Measurements from ENCODE around the gene EIF1AD.

EIF1AD gene

DNA sequence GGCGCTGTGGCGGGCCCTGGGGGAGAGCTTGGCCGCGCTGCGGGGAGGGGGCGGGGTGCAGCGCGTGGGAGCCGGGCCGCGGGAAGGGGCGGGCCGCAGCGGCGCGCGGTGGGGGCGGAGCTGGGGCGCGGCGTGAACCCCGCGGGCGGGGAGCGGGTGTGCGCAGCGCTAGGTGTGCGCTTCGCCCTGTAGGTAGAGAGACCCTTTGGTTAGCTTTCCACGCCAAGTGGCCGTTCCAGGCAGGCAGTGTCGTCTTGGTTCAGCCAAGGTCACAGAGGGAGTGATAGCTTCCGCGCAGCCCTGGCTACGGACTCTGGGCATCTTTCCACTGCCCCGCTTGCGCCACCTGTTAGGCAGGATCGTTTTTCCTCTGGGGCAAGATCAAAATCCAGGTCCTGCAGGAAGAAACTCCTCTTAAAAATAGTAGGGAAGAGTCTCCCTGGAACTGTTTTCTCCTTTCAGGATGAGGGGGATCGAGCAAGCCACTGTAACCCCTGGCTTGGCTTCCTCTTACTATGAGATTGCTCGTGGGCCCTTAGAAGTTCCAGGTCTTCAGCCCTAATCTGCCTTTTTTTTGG lies 780 bp upstream of the EIF1AD start:
- DNase-seq, result no peak

DNA sequence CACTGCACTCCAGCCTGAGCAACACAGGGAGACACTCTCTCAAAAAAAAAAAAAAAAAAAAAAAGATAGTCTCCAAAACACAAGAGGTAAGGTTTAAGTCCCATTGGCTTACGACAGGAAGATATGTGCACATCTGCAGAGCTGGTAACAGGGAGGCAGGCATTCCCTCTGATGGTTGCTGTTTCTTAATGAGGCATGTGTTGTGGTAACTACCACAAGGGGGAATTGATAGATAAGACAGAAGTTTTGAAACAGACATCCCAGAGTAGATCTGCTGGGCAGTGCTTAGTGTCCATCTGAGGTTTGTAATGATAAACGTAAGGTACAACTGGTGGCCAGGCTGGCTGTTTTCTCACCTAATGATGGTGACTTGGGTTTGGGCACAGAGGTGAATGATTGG lies 4.7 kb downstream of the EIF1AD start:
- DNase-seq, result no peak

- DNase-seq, result no peak
These were observed 9.9 kb downstream of the EIF1AD start for GRCh38 chr11:65992056-65992455.

GRCh38 chr11:65988791-65989592 lies 13.0 kb downstream of the EIF1AD start:
- DNase-seq, result peak; percentile 90

DNA sequence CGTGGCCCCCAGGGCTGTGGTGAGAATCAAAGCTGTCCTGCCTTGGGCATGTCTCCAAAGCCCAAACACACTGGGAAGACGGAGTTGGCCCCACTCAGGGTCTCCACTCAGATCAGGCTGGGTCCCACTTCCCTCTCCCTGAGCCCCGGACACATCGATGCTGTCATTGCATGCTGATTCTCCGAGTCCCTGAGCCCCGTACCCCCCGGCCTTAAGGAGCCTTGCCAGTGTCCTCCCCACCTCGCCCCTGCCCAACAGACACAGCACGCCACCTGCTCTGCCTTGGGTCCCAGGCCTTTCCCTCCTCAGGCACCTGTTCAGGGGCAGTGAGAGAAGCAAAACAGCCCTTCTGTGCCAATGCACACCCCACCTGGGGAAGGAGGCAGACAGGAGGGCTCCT lies 14.6 kb downstream of the EIF1AD start:
- no peak for DNase-seq

- DNase-seq, result no peak
These were observed 18.4 kb downstream of the EIF1AD start for GRCh38 chr11:65983589-65983987.

GRCh38 chr11:65982824-65983588 lies 19.0 kb downstream of the EIF1AD start:
- no peak for DNase-seq

DNA sequence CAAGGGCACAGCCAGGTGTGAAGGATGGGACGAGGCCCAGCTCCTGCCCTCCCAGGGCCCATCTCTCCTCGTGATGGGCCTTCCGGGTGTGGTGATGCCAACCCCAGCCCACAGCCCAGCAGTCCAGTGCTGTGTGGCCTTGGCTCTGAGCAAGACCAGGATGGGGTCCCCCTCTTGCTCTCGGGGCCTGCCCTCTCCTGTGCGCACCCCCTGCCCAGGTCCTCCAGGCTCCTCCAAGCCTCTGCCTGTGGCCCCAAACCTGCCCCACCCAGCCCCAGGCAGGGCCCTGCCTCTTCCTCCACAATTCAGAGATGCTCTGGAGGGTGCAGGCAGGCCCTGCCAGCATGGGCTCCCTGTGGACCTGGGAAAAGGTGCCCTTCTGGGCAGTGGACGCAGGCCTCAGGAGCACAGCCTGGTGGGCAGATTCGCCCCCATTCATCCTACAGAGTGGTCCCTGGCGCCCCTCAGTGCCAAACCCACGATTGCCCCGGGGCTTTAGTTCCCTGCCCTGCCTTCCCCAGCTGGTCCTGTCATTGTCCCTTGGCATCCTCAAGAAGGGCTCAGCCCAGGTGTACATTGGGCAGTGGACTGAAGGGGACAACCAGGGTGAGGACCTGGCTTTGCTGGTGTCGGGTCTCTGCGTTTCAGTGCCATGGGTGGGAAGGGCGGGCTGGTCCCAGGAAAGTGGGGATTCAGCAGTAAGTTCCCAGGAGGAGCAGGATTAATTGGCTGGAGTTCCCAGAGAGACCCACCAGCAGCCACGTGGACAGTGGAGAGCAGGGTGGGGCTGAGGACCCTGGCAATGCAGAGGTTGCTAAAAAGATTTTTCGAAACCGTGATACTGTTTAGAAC lies 19.8 kb downstream of the EIF1AD start:
- no peak for DNase-seq

DNA sequence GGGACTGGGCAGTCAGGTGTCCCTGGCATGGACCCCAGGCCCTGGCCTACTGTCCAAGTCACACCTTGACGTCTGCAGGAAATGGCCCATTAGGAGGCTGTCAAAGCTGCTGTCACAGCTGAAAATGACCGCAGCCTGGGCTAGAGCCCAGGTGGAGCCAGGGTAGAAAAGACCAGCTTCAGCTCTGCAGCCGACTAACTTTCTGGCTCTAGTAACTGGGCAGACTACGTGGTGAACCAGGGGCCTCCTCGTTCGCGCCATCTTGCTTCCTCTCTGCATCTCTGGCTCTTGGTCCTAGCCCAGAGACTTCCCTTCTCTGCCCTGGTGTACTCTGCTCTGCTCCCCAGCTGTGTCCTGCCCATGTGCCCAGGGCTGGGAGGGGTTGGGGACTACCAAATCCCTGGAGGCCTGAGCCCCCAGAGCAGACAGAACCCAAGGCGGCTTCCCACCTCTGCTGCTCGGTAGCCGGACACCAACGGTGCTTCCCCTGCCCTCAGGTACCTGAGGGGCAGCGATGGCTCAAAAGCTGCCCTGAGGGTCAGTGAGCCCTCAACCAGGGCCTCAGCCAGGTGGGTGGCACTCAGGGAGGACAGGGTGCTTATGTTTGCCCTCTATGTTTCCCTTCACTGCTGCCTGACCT lies 20.7 kb downstream of the EIF1AD start:
- DNase-seq, result no peak

DNA sequence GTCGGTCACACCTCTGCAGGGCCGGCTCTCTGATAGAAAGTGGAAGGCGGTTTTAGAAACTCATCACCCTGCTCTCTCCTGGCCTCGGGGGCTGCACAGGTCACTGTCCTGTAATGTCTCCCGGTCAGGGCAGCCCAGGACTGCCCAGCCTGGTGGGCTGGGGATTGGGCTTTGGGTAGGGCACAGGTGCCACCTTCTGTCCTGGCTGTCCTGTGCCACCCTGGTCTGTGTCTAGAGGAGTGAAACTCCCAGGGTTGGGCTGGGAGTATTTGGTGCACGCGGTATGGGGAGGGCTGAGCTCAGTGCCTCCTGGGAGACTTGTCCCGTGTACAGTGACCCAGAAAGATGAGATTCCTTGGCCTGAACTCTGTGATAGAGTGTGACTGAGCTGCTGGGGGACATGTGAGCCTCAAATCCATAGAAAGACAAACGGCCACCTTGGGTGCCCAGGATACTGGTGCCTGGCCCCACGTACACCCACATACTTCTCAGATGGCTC lies 22.6 kb downstream of the EIF1AD start:
- no peak for DNase-seq

DNA sequence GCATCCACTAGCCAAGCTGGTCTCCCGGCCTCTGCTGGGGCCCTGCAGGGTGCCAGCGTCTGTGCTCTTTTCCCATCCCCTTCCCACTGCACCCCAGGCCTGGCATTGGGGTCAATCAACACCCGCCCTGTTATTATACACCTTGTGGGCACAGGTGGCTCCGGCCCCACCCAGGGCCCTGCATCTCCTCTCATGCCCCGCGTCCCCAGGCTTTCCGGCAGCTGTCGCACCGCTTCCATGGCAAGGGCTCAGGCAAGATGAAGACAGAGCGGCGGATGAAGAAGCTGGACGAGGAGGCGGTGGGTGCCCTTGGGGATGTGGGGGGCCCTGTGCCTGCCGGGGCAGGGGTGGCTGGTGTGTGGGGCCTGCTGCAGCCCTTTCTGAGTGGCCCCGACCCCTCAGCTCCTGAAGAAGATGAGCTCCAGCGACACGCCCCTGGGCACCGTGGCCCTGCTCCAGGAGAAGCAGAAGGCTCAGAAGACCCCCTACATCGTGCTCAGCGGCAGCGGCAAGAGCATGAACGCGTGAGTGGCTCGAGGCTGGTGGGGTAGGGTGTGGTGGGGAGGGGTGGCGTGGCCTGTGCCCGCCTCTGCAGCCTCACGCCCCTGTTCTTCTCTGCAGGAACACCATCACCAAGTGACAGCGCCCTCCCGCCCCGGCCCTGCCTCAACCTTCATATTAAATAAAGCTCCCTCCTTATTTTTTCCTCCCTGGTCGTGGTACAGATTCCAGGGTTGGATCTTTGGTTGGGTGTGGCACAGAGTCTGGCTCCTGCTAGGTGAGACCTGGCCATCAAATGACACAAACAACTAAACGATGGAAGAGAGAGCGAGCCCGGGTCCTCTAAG lies 23.3 kb downstream of the EIF1AD start:
- no peak for DNase-seq

DNA sequence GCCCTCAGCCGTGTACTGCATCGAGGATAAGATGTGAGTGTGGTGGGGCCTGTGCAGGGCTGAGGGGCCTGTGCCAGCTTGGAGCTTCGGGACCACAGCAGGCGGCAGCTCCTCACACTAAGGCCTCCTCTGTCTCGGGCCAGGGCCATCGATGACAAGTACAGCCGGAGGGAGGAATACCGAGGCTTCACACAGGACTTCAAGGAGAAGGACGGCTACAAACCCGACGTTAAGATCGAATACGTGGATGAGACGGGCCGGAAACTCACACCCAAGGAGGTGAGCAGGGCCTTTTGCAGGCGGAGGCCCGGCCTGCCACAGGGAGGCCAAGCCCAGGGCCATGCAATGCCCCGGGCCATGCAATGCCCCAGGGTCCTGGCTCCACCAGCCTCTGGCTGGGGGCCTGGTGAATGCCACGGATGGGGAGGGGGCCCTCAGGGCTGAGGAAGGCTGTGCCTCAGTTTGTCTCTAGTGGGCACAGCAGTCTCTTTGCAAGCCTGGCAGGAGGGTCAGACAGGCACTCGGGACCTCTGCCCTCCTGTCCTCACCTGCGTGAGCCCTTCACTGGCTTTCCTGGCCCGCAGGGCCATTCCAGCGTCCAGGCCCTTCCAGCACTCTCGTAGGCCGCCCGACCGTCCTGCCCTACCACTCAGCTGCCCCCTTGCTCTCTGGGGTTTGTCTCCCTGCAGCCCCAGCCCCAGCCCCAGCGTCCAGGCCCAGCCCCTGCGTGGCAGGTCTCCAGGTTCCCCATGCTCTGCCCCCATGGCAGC lies 24.2 kb downstream of the EIF1AD start:
- no peak for DNase-seq

DNA sequence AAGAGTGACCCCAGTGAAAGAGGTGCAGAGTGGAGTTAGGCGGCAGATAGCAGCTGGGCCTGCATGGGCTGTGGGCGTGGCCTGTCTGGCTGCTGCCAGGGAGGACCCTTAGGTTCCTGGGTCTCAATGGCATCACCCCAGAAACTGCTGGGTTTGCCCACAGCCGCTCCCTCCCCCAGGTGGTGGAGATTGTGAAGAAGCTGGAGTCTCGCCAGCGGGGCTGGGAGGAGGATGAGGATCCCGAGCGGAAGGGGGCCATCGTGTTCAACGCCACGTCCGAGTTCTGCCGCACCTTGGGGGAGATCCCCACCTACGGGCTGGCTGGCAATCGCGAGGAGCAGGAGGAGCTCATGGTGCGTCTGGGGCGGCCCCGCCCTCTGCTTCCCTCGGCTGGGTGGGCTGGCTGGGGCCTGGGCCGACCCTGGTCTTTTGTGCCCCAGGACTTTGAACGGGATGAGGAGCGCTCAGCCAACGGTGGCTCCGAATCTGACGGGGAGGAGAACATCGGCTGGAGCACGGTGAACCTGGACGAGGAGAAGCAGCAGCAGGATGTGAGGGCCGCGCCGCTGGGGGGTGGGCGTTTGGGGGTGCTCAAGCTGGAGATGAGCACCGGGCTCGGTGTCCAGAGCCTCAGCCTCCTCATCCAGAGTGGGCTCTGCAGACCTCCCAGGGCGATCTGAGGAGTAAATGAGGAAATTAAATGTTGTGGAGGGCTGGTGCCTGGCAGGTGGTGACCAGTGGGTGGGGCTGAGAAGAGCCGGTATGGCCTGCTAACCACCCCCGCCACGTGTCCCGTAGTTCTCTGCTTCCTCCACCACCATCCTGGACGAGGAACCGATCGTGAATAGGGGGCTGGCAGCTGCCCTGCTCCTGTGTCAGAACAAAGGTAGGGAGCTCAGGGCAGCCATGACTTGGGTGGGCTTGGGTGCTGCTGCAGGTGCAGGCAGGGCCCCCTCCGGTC lies 25.5 kb downstream of the EIF1AD start:
- no peak for DNase-seq

- DNase-seq, result no peak
These were observed 26.2 kb downstream of the EIF1AD start for GRCh38 chr11:65975771-65976170.

DNA sequence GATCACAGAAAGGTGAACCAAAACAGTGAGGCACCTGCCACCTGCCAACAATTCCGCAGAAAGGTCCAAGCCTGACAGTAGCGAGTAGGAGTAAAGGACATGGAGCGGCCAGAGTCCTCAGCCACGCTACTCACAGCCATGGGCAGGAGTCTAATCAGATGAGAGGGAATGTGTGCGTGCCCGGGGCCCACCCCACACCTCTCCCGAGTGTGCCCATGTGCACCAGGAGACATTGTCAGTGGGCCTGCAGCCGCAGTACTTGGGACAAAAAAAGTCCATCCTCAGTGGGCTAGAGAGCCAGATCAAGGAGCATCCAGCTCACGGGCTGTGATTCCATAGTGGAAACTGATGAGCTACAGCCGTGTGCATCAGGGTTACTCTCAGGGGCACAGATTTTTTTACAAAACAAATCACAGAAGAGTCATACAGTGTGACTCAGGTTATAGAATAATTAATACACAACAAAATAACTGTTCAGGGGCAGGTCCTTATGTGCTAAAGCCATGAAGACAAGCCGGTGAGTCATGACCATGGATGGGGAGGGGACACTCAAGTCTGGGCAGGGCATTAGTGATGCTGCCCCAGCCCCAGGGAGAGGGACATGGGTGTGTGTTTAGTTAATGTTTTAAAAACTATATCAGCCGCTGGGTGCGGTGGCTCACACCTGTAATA lies 28.4 kb downstream of the EIF1AD start:
- DNase-seq, result no peak

DNA sequence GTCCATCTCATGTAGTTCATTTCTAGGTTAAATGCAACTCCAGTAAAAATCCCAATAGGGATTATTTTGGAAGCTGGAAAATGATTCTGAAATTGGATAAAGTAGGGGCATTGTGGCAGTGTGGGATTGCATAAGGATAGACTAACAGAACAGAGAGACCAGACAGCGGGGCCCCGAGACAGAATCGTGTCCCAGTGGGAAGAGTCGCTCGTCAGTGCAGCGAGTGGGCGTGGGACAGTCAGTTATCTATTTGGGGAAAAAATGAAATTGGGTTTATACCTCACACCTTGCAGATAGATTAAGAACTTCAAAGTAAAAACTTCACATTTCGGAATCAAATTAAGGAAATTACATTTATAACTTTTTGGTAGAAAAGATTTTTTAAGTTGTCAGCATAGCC lies 29.8 kb downstream of the EIF1AD start:
- no peak for DNase-seq

GRCh38 chr11:65968600-65969482 lies 33.1 kb downstream of the EIF1AD start:
- no peak for DNase-seq
